SH-SY5Y (cell line): Measurements from ENCODE around the gene DZIP3.

Source experiments
- GATA2 ChIP-seq: IDR thresholded peaks from 2 replicates; pipeline ENCODE4 v1.6.1; 2011; ENCODE audit warnings: mild to moderate bottlenecking, low read depth, low read length
- GATA3 ChIP-seq: IDR thresholded peaks from 2 replicates; pipeline ENCODE4 v1.6.1; 2011; ENCODE audit warnings: low read depth, mild to moderate bottlenecking, low read length, moderate library complexity

The DZIP3 gene

GRCh38 chr3:108608750-108609149 is 19.2 kb downstream of the DZIP3 start:
- TF ChIP-seq GATA2: no peak

DNA sequence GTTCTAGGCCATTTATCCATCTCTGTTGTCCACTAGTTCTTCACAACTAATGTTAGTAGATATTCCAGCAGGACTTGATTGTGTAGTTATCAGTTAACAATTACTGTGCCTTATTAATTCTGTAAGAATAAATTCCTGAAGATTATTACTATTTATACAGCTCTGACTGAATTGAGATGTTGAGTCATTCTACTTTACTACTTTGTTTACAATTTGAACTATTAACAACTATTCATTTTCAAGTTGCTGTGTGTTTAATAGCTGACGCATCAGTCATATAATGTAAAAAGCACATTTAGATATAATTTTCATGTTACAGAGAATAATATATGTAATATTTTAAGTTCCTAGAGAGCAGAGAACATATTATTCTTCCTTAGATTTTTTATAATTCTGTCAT is 21.1 kb downstream of the DZIP3 start:
- no peak for TF ChIP-seq GATA2
- no peak for TF ChIP-seq GATA3

DNA sequence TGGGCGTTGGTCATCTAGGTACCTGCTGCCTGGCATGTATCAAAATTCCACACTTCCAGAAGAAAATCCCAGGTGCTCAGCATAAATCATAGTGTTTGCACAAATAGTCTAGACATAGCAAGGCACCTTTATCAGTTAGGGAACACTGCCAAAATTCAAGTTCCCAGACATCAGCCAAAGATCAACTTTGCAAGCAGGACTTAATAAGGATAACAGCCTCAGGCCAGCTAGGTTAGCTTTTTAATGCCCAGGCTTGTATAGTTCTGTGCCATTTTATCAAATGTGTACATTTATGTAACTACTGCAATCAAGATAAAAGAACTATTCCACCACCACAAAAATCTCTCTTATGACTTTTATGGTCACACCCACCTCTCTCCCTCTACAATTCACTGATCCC is 30.7 kb downstream of the DZIP3 start:
- TF ChIP-seq GATA3 (no peak), GATA2 (peak; percentile 51; the same call in 1 of the 2 replicates)

DNA sequence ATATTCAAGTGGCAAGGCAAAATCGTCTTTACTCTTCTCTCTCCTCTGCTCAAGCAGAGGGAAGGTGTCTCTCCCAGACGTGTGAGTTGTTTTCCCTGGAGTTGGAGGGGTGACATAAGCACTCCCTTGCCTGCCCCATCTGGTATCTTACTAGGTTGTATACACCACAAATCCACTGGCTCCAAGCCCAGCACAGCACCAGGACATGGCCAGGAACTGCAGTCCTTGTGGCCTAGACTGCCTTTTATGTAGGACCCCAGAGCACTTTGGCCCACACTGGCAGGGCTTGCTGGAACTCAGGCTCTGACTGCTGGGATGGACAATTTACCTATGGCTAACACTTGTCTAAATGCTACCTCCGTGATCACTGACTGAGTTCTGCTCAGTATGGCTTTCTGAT is 34.0 kb downstream of the DZIP3 start:
- no peak for TF ChIP-seq GATA2
- no peak for TF ChIP-seq GATA3

- TF ChIP-seq GATA3: no peak
- no peak for TF ChIP-seq GATA2
Observed at GRCh38 chr3:108629974-108630373, 40.5 kb downstream of the DZIP3 start.

DNA sequence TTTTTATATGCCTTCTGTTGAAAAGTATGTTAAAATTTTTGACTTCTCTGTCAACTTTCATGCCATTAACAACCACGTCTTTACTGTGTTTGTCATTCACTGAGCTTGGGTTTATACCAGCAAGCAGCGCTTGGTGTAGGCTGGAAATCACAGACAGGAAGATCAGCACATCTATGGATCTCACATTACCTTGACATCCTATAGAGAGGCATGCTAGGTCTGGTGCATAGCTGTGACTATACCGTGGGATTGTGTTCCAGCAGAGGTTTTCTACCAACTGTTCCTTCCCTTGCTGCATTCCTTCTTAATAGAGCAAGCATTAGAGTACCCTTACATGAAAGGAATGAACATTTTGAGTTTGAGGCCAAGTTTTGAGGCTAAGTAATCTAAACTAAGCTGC is 53.0 kb downstream of the DZIP3 start:
- TF ChIP-seq GATA2: no peak
- TF ChIP-seq GATA3: no peak

DNA sequence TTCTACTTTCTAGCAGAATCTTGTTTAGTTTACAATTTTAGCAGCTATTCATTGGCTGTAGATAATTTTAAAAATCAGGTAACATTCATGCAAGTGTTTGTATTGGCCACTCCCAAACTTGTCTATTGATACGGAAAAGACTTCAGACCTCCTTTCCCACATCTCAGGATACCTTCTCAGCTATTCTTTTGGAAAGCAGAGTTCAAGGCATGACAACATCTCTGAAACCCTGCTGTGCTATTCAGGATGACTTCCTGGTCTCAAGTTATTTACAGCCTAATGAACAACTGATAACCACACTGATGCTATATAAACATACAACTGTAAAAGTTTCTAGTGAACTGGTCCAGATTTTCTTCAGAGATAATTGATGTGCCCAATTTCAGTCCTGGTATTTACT is 55.8 kb downstream of the DZIP3 start:
- TF ChIP-seq GATA2: no peak
- TF ChIP-seq GATA3: no peak

DNA sequence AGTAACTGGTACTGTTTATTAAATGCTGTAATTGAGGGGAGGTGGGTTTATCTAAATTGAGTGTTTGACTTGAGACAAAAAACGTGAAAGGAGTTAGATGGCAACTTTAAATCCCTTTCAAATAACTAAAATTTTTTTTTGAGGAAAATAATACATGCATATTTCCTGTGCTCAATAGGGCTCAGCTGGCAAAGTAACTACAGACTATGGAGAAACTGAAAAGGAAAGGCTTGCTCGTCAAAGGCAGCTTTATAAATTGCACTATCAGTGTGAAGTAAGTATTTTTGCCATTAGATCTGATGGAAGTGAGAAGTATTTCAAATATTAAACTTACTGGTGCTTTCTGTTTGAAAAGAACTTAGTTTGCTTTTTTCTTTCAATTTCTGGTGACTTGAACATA is 72.2 kb downstream of the DZIP3 start:
- TF ChIP-seq GATA2 (no peak), GATA3 (no peak)

- no peak for TF ChIP-seq GATA3
- no peak for TF ChIP-seq GATA2
Observed at GRCh38 chr3:108662142-108662738, 72.7 kb downstream of the DZIP3 start.

DNA sequence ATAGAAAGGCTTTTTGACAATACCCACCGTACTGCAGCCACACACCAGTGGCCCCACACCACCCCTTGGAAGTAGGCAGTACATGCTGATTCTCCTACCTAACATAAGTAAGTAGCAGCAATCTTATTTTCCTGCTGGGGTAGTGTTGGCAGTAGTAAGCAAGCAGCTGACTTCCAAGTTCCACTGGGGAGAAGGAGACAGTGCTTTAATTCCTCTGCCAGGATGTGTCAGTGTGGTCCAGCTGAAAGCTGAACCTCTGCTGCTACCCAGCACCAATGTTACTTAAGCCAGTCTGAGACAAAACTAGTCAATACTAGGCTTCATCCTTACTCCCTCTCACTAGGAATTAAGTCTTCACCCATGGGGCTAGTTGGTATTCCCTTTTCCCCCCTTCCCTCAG is 74.7 kb downstream of the DZIP3 start:
- TF ChIP-seq GATA3 (no peak), GATA2 (no peak)

- TF ChIP-seq GATA3 (no peak), GATA2 (no peak)
Observed at GRCh38 chr3:108667312-108667711, 77.8 kb downstream of the DZIP3 start.

GRCh38 chr3:108669208-108669607 is 79.7 kb downstream of the DZIP3 start:
- TF ChIP-seq GATA3: no peak
- TF ChIP-seq GATA2: no peak

GRCh38 chr3:108672701-108673100 is 83.2 kb downstream of the DZIP3 start:
- TF ChIP-seq GATA2: no peak
- no peak for TF ChIP-seq GATA3

DNA sequence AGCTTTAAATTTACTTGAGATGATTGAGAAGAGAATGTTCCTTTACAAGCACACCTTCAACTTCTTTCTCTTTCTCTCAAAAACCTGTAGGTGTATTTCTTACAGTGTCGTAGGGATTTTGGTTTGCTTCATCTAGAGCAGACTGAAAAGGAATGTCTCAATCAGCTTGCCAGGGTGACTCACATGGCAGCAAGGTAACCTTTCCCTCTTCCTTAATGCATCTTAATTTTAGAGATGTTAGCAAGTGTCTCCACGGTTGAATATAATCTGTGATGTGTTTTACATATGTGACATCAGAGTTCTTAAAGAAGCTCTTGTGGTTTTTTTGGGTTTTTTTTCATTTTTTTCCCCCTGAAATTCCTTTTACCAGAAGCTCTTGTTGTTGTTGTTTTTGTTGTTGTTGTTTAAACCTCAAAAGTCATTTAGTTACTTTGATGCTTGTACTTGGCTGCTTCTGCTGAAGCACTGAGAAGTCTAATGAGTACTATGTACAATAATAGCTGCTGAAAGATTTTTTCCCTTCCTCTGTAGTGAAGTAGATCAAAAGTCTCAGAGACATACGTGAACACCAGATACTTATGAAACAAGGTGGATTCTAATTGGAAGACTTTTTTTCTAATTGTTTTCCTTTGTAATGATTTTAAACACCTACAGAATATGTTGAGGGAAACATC is 84.6 kb downstream of the DZIP3 start:
- no peak for TF ChIP-seq GATA2
- TF ChIP-seq GATA3: no peak

- no peak for TF ChIP-seq GATA2
- no peak for TF ChIP-seq GATA3
Observed at GRCh38 chr3:108677811-108678210, 88.3 kb downstream of the DZIP3 start.

- TF ChIP-seq GATA3 (no peak), GATA2 (no peak)
Observed at GRCh38 chr3:108698461-108698860, 108.9 kb downstream of the DZIP3 start.

- no peak for TF ChIP-seq GATA3
- TF ChIP-seq GATA2: no peak
Observed at GRCh38 chr3:108705045-108705444, 115.5 kb downstream of the DZIP3 start.

DNA sequence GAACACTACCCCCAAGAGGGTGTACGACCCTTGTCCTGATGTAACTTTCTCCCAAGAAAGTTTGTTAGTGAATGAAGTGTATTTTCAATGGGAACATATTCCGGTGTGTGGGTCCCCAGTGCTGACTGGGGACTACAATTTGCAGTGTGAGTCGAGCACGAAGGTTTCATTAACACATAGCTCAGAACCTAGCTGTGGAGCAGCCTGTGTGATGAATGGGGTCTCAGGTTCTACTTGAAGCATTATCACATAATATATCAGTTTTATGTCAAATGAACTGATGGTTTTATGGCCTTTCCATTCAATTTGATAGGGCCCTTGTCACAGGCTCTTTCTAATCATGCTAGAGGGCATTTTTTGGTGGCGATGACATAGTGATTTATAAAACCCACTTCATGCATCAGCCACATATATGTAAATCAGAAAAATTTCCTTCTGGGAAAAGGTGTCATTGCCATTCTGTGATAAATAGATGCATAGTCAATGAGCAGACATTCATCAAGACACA is 123.5 kb downstream of the DZIP3 start:
- no peak for TF ChIP-seq GATA2
- no peak for TF ChIP-seq GATA3
